Vagina (tissue), 2 donors: Measurements from ENCODE around the gene ZSCAN20.

Experiments
- POLR2A ChIP-seq, 2 donors: fragments of 450-650 bp; IDR thresholded peaks; one replicate each; pipeline ENCODE4 v1.6.1; 2017; ENCODE audit warnings: antibody characterized with exemption in 2 of 2, mild to moderate bottlenecking in 2 of 2, moderate library complexity in 2 of 2
- TF ChIP-seq, protein P1 (sequence below), 3 experiments: fragments of 450-650 bp in 2 of 3; fragments of 200-600 bp in 1 of 3; sonication (generic) in 1 of 3; IDR thresholded peaks; one replicate each; pipeline ENCODE4 v1.5.1; 2017 to 2019; ENCODE audit warnings: antibody characterized with exemption in 3 of 3, mild to moderate bottlenecking in 2 of 3, moderate library complexity in 2 of 3

GRCh38 chr1:33459691-33460090 is 12.8 kb upstream of the ZSCAN20 start:
- no peak for TF ChIP-seq POLR2A (IDR thresholded peaks at IDR 0.05)
- TF ChIP-seq, protein P1, sequence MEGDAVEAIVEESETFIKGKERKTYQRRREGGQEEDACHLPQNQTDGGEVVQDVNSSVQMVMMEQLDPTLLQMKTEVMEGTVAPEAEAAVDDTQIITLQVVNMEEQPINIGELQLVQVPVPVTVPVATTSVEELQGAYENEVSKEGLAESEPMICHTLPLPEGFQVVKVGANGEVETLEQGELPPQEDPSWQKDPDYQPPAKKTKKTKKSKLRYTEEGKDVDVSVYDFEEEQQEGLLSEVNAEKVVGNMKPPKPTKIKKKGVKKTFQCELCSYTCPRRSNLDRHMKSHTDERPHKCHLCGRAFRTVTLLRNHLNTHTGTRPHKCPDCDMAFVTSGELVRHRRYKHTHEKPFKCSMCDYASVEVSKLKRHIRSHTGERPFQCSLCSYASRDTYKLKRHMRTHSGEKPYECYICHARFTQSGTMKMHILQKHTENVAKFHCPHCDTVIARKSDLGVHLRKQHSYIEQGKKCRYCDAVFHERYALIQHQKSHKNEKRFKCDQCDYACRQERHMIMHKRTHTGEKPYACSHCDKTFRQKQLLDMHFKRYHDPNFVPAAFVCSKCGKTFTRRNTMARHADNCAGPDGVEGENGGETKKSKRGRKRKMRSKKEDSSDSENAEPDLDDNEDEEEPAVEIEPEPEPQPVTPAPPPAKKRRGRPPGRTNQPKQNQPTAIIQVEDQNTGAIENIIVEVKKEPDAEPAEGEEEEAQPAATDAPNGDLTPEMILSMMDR (IDR thresholded peaks at IDR 0.05), result no peak
